Measurements from ENCODE around the gene GPC3. TPM values are rescaled to one million over a fixed set of nuclear protein-coding genes. Genes with fewer than 3 reads are reported as not detected.

Gene GPC3
- total RNA-seq, 1 experiment from 2014 or later: 32.4 TPM

GRCh38 chrX:133987188-133987587 lies 1.8 kb upstream of the GPC3 start (continued):
- TF ChIP-seq ZNF425 (CRISPR knock-in tag; conservative IDR thresholded peaks at IDR 0.05) (no peak), E2F5 (CRISPR knock-in tag; IDR thresholded peaks at IDR 0.05) (no peak), ZBTB43 (CRISPR knock-in tag; IDR thresholded peaks at IDR 0.05) (no peak), KAT7 (CRISPR knock-in tag; IDR thresholded peaks at IDR 0.05; ENCODE audit: borderline replicate concordance) (no peak), NFATC4 (CRISPR knock-in tag; IDR thresholded peaks at IDR 0.05) (no peak), ZNF423 (CRISPR knock-in tag; IDR thresholded peaks at IDR 0.05) (no peak), FOXK1 (CRISPR knock-in tag; IDR thresholded peaks at IDR 0.05) (no peak), PRRX2 (CRISPR knock-in tag; IDR thresholded peaks at IDR 0.05) (no peak), NR1H2 (CRISPR knock-in tag; IDR thresholded peaks at IDR 0.05) (no peak), NR2C2 (CRISPR knock-in tag; IDR thresholded peaks at IDR 0.05) (no peak)

GRCh38 chrX:133985967-133986683 lies 731 bp upstream of the GPC3 start:
- Mint-ChIP-seq H3K9me3 (no peaks in the 10 kb centered on the region), H3K27ac (no peak overlapping the region), H3K4me1 (peaks cover 39% of the 10 kb centered on the region), H3K27me3 (ENCODE audit: low read depth) (peaks cover 21% of the 10 kb centered on the region), H3K36me3 (no peaks in the 10 kb centered on the region), H3K4me3 (peak overlapping the region; percentile 72)
- ChIA-PET POLR2A (interaction anchor here (1.5 kb wide), 1 partner anchor 19 kb away, joined by 5 read pairs; no protein-coding TSS in a partner anchor), CTCF (interaction anchor here (0.9 kb wide), 1 partner anchor 40 kb away, joined by 5 read pairs; no protein-coding TSS in a partner anchor)
- ATAC-seq (peak; percentile 17), DNase-seq (ENCODE audit: low spot score) (no peak)
- TF ChIP-seq CBFB (CRISPR knock-in tag; IDR thresholded peaks at IDR 0.05; ENCODE audit: low read depth): no peak
- TF ChIP-seq ZNF232 (CRISPR knock-in tag; IDR thresholded peaks at IDR 0.05): no peak
- no peak for TF ChIP-seq RELA (CRISPR knock-in tag; IDR thresholded peaks at IDR 0.05; ENCODE audit: borderline replicate concordance)
- no peak for TF ChIP-seq ATF2 (CRISPR knock-in tag; IDR thresholded peaks at IDR 0.05; ENCODE audit: borderline replicate concordance, low read depth)
- TF ChIP-seq ZNF121 (CRISPR knock-in tag; IDR thresholded peaks at IDR 0.05): no peak
- TF ChIP-seq IRF1 (CRISPR knock-in tag; IDR thresholded peaks at IDR 0.05): no peak
- no peak for TF ChIP-seq TP53 (CRISPR knock-in tag; IDR thresholded peaks at IDR 0.05)
- TF ChIP-seq PRRX2 (CRISPR knock-in tag; IDR thresholded peaks at IDR 0.05): no peak
- no peak for TF ChIP-seq SMAD4 (CRISPR knock-in tag; IDR thresholded peaks at IDR 0.05)
- no peak for TF ChIP-seq E2F5 (CRISPR knock-in tag; IDR thresholded peaks at IDR 0.05)
- TF ChIP-seq ZNF532 (CRISPR knock-in tag; IDR thresholded peaks at IDR 0.05; ENCODE audit: borderline replicate concordance): no peak
- TF ChIP-seq NFYB (CRISPR knock-in tag; conservative IDR thresholded peaks at IDR 0.05; ENCODE audit: low read depth): no peak
- no peak for TF ChIP-seq SMAD3 (CRISPR knock-in tag; IDR thresholded peaks at IDR 0.05; ENCODE audit: borderline replicate concordance)
- no peak for TF ChIP-seq ZNF219 (CRISPR knock-in tag; IDR thresholded peaks at IDR 0.05; ENCODE audit: borderline replicate concordance)
- TF ChIP-seq MLX (CRISPR knock-in tag; IDR thresholded peaks at IDR 0.05): no peak
